ENCODE measurements around the gene ITLN1. TPM values are rescaled to one million over a fixed set of nuclear protein-coding genes. Genes with fewer than 3 reads are reported as not detected.

The ITLN1 gene
- total RNA-seq, 2 experiments from 2014 or later, result not detected

DNA sequence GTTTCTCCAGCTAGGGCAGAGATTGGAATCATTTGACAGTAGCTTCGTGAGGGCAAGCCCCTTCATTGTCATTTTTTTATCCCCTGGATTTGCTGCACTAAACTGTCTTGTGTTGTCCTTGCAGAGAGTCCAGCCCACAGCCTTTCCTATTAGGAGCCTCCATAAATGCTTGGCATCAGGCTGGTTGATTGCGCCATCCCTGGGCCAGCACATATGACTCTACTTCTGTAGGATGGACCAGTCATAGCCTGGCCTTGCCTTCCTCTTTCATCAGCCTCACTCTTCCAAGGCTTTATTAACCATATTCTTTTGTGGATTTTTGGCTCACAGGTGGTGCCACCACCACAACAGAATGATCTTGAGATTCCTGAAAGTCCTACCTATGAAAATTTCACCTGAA, 57.6 kb downstream of the ITLN1 start:
- ChIA-PET POLR2A (no interaction called here), CTCF (interaction anchor here (0.7 to 6.8 kb wide), 10 partner anchors 8 to 124 kb away, joined by 3 to 107 read pairs (median 4); no protein-coding TSS in a partner anchor)
- Mint-ChIP-seq H3K9me3 (no peaks in the 10 kb centered on the region), H3K4me3 (no peak overlapping the region), H3K27ac (no peak overlapping the region), H3K36me3 (ENCODE audit: low read depth) (peaks cover 4% of the 10 kb centered on the region), H3K4me1 (ENCODE audit: low read depth) (peaks cover 13% of the 10 kb centered on the region), H3K27me3 (no peaks in the 10 kb centered on the region)
- no peak for TF ChIP-seq CTCF (IDR thresholded peaks at IDR 0.05)
- intact Hi-C loops (cut with micrococcal nuclease), result no loop called here
- no peak for ATAC-seq
- DNase-seq, result no peak

GRCh38 chr1:160826546-160826945, 58.4 kb downstream of the ITLN1 start:
- peaks cover 13% of the 10 kb centered on the region for H3K4me1 Mint-ChIP-seq (ENCODE audit: low read depth)
- H3K9me3 Mint-ChIP-seq, result no peaks in the 10 kb centered on the region
- ATAC-seq, result no peak
- intact Hi-C loops (cut with micrococcal nuclease), result no loop called here
- no peak overlapping the region for H3K4me3 Mint-ChIP-seq
- no peak for DNase-seq
- POLR2A ChIA-PET, result no interaction called here
- no peaks in the 10 kb centered on the region for H3K27me3 Mint-ChIP-seq
- no peak overlapping the region for H3K27ac Mint-ChIP-seq
- CTCF ChIA-PET, result interaction anchor here (0.7 to 6.8 kb wide), 5 partner anchors 8 to 151 kb away, joined by 3 to 107 read pairs (median 4); no protein-coding TSS in a partner anchor
- H3K36me3 Mint-ChIP-seq (ENCODE audit: low read depth), result peaks cover 4% of the 10 kb centered on the region
- TF ChIP-seq CTCF (IDR thresholded peaks at IDR 0.05), result no peak

Other genes starting within 250 kb of the ITLN1 start
- 10 to 100 TPM; 65.9 to 67.8 TPM for gene SLAMF1, start 238.1 kb downstream of the ITLN1 start, total RNA-seq
- gene CD48, start 173.4 kb downstream of the ITLN1 start, total RNA-seq, result 100 to 1,000 TPM; 379 to 388 TPM
- gene SLAMF7, start 145.9 kb downstream of the ITLN1 start, total RNA-seq, result 10 to 100 TPM; 90.0 to 93.5 TPM
- gene LY9, start 89.0 kb downstream of the ITLN1 start, total RNA-seq, result 10 to 100 TPM; 19.1 to 19.5 TPM
- 1 to 10 TPM; 1.4 to 1.8 TPM for gene CD244, start 22.3 kb downstream of the ITLN1 start, total RNA-seq
- gene ITLN2, start 69.6 kb upstream of the ITLN1 start, total RNA-seq, result not detected
- 10 to 100 TPM; 19.0 to 20.9 TPM for gene F11R, start 136.0 kb upstream of the ITLN1 start, total RNA-seq
- gene TSTD1, start 153.8 kb upstream of the ITLN1 start, total RNA-seq, result 10 to 100 TPM; 70.8 to 78.7 TPM
- 10 to 100 TPM; 50.0 to 52.1 TPM for gene USF1, start 160.8 kb upstream of the ITLN1 start, total RNA-seq
- gene ARHGAP30, start 184.7 kb upstream of the ITLN1 start, total RNA-seq, result 100 to 1,000 TPM; 174 to 175 TPM
- gene NECTIN4, start 204.4 kb upstream of the ITLN1 start, total RNA-seq, result not detected
- under 1 TPM in 1 of 2 experiments, not detected in 1; 0.43 TPM for gene KLHDC9, start 213.2 kb upstream of the ITLN1 start, total RNA-seq
- 100 to 1,000 TPM; 137 to 144 TPM for gene PFDN2, start 232.9 kb upstream of the ITLN1 start, total RNA-seq
- 10 to 100 TPM; 38.5 to 40.0 TPM for gene NIT1, start 232.9 kb upstream of the ITLN1 start, total RNA-seq
- gene DEDD, start 247.5 kb upstream of the ITLN1 start, total RNA-seq, result 10 to 100 TPM; 30.4 to 37.0 TPM

Measured in activated CD8-positive, alpha-beta T cell treated with anti-CD3 and anti-CD28 coated beads for 36 hours (primary cell).